GM06990 (cell line): ENCODE measurements around the gene C6orf136.

Source experiments
- DNase-seq: peaks from one replicate; pipeline ENCODE4 v3.0.0-alpha.2; 2011; ENCODE audit not compliant: insufficient read length; ENCODE audit errors: extremely low read depth
- H3K27me3 ChIP-seq: replicated peaks from 2 replicates; pipeline ENCODE4 v1.6.0; 2011; ENCODE audit warnings: low read length; ENCODE audit not compliant: control insufficient read depth, insufficient read depth
- H3K36me3 ChIP-seq: 2 replicates; pipeline ENCODE4 v1.5.1; 2011; ENCODE audit warnings: low read length; ENCODE audit not compliant: control insufficient read depth, insufficient read depth
- H3K4me3 ChIP-seq: replicated peaks from 2 replicates; pipeline ENCODE4 v1.5.1; 2011; ENCODE audit warnings: low read depth, mild to moderate bottlenecking, control low read depth, low read length
- CTCF ChIP-seq: IDR thresholded peaks from 2 replicates; pipeline ENCODE4 v1.5.1; 2011; ENCODE audit warnings: low read length, control low read depth, mild to moderate bottlenecking, inconsistent platforms; ENCODE audit not compliant: insufficient read depth, poor library complexity, severe bottlenecking

C6orf136 gene

DNA sequence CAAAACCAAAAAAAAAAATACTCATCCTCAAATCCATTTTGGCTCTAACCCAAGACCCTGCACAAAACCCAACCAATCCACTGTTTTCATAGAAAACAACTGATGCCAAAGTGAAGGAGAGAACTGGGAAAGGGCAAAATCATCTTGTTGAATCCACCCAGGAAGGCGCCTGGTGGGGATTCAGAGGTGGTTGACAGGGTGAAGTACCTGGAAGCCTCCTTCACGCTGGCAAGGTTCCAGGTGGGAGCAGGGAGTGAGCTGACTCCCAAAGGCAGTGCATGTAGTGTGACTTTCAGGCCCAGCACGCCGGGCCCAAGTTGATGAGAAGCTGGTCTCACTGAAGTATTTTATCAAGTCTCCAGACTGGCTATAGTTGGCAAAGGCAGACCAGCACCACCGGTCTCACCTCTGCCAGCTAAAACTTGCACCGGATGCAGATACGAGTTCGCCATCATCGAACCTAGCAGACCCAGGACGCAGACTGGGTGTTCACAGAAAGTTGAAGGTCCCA is 46.4 kb upstream of the C6orf136 start:
- H3K27me3 ChIP-seq = no peaks in the 10 kb centered on the region
- peaks cover 48% of the 10 kb centered on the region for H3K36me3 ChIP-seq
- DNase-seq = no peak
- TF ChIP-seq CTCF = no peak
- no peak overlapping the region for H3K4me3 ChIP-seq

GRCh38 chr6:30601436-30601814 is 45.5 kb upstream of the C6orf136 start:
- peaks cover 54% of the 10 kb centered on the region for H3K36me3 ChIP-seq
- TF ChIP-seq CTCF = no peak
- DNase-seq = no peak
- no peak overlapping the region for H3K4me3 ChIP-seq
- H3K27me3 ChIP-seq = no peaks in the 10 kb centered on the region

DNA sequence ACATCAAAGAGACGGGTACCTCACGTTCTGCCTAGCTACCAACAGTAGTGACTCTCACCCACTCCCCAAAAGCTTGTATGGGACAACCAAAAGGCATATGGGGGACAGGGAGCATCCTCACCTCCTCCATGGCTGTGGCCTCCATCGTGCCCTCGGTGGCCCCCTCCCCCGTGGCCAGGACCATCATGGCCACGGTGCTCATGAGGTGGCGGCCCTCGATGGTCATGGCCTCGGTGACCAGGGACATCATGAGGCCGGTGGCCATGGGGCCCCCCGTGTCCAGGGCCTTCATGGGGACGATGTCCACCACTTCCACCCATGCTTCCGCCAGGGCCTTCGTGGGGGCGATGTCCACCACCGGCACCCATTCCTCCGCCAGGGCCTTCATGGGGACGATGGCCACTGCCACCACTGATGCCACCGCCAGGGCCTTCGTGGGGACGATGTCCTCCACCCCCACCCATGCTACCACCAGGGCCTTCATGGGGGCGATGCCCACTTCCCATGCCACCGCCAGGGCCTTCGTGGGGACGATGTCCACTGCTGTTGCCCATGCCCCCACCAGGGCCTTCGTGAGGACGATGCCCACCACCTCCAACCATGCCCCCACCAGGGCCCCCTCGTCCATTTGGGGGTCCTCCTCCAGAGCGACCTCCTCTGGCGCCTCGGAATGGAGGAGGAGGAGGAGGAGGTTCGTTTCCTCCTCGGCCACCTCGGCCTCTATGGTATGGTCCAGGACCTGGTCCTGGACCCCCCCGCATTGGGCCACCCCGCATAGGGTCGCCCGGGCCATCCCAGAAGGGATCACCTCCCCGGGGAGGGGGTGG is 44.9 kb upstream of the C6orf136 start:
- TF ChIP-seq CTCF = no peak
- no peak for DNase-seq
- H3K36me3 ChIP-seq = peaks cover 56% of the 10 kb centered on the region

DNA sequence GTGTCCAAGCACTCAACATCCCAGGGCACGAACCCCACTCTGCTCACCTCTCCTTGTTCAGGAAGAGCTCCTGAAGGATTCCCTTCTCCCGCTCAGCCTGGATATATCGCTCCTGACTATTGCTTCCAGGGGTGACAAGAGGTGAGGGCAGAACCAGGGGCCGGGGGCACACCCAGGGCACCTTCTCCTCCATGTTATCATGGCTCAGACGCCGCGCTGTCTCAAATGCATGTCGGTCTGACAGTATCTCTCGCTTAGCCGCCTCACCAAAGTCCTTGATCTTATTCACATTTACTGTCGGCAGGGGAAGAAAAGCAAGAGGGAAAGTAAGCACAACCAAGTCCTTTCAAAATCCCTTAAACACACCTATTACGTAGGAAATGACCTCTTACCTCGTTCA is 43.0 kb upstream of the C6orf136 start:
- peaks cover 65% of the 10 kb centered on the region for H3K36me3 ChIP-seq
- TF ChIP-seq CTCF = no peak
- DNase-seq = no peak
- H3K4me3 ChIP-seq = no peak overlapping the region
- no peaks in the 10 kb centered on the region for H3K27me3 ChIP-seq

More for the DNA sequence above, 44.9 kb upstream of the C6orf136 start:
- Histone ChIP-seq H3K27me3 (no peaks in the 10 kb centered on the region), H3K4me3 (no peak overlapping the region)

- Histone ChIP-seq H3K27me3 (no peaks in the 10 kb centered on the region), H3K4me3 (no peak overlapping the region), H3K36me3 (peaks cover 24% of the 10 kb centered on the region)
- no peak for TF ChIP-seq CTCF
- DNase-seq = no peak
Measured at GRCh38 chr6:30610065-30610464, 36.9 kb upstream of the C6orf136 start.
